GM21723 (cell line): ENCODE measurements around the gene NSD1.

ENCODE experiments used
- ATAC-seq: cut with Tn5 transposase; IDR thresholded peaks from one replicate; pipeline ENCODE4 v1.9.1; 2021; ENCODE audit warnings: mild to moderate bottlenecking, moderate library complexity; ENCODE audit not compliant: unreplicated experiment

Gene NSD1

DNA sequence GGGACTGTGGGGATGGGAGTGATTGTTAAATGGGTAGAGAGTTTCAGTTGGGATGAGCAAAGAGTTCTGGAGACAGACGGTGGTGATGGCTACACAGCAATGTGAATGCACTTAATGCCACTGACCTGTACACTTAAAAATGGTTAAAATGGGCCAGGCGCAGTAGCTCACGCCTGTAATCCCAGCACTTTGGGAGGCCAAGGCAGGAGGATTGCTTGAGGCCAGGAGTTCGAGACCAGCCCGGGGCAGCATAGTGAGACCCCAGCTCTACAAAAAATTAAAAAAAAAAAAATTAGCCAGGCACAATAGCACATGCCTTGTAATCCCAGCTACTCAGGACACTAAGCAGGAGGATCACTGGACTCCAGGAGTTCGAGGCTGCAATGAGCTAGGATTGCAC, 210.2 kb downstream of the NSD1 start:
- no peak for ATAC-seq

DNA sequence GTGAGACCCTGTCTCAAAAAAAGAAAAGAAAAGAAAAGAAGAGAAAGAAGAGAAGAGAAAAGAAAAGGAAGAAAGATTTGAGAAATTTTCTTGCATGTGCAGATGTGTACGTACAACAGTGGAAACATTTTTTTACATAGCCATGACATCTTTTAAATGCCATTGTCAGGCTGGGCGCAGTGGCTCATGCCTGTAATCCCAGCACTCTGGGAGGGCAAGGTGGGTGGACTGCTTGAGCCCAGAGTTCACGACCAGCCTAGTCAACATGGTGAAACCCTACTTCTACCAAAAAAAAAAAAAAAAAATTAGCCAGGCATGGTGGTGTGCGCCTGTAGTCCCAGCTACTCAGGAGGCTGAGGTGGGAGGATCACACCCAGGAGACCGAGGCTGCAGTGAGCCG, 211.3 kb downstream of the NSD1 start:
- ATAC-seq, result no peak

DNA sequence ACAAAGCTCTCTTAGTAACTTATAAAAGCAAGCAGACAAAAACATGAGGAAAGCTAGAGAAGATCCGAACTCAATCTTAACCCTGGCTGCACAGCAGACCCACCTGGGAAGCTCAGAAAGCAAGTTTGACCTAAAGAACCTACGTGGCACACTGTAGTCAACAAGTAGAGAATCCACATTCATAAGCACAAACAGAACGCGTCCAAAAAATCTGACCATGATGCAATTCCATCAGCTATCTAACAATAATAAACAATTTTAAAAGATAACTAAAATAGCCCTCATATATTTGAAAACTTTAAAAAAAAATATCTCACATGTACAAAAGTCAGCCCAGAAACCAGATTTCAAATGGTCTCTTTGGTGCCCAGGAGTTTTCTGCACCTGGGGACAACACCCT, 213.2 kb downstream of the NSD1 start:
- no peak for ATAC-seq

DNA sequence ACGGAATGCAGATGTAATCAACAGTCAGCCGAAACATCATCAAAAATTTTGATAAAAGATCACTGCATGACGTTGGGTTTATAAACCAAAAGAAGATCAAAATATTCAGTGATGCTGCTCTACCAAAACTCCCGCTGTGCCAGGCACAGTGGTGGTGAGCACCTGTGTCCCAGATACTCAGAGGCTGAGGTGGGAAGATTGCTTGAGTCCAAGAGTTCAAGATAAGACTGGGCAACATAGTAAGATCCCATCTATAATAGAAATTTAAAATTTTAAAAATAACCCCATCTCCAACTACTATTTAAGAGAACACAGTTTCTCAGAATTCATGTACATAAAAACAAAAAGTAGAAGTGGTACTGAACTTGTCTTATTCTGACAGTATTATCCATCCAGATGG, 214.1 kb downstream of the NSD1 start:
- no peak for ATAC-seq

DNA sequence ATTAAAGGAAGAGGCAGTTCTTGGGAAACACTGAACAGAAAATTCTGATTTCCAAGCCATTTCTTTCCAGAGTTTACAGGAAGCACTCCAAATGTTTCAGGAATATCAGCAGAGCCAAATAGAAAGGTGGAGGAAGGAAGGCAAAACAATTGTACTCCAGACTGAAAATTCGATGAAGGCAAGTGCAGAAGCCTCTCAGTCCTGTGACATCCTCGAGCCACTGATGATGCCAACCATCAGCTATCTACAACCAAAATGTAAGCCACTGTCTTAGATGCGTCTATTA, 215.7 kb downstream of the NSD1 start:
- no peak for ATAC-seq

DNA sequence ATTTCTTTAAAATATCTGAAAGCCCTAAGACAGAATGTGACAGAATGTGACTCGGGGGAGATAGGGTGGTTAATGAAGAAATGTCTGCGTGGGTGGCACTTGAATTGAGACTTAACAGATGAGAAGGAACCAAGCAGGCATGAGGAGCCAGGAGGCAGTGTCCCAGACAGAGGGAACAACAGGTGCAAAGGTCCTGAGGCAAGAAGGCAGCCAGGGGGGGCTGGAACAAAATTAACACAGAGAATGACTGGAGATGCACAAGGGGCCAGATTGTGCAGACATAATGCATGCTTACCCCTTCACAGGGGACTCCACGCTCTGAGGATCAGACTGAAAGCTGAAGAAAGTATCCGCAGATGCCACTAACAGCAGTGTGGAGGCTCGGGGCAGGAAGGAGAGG, 216.2 kb downstream of the NSD1 start:
- ATAC-seq, result no peak
